IMR-90 (cell line): ENCODE data around the gene CAMTA1. TPM values are rescaled to one million over a fixed set of nuclear protein-coding genes. Genes with fewer than 3 reads are reported as not detected.

Experiments
- ATAC-seq: fragments of 200-7000 bp; cut with Tn5 transposase; 2 replicates; pipeline ENCODE4 v1.9.1; 2020; ENCODE audit warnings: low read depth, mild to moderate bottlenecking, moderate library complexity
- BruUV-seq: library from RNA; stranded (reverse); fragments of 400-500 nt; replicated peaks from 2 replicates; lab custom pipeline; 2021; lab: Mats Ljungman, UMichigan
- CTCF ChIA-PET: fragments of 300-600 bp; formaldehyde crosslinking; extraction: SDS; loops from one replicate; lab custom pipeline; 2021; ENCODE audit warnings: antibody characterized with exemption; lab: Yijun Ruan, JAX
- POLR2A ChIA-PET: fragments of 300-600 bp; sonication (Branson Sonifier 250); formaldehyde crosslinking; loops from one replicate; lab custom pipeline; 2022; ENCODE audit warnings: antibody characterized with exemption; ENCODE audit not compliant: unreplicated experiment; lab: Charles Lee
- DNase-seq: peaks from one replicate; pipeline ENCODE4 v3.0.0; 2013
- H2AFZ ChIP-seq: replicated peaks from 2 replicates; pipeline ENCODE3; 2013; ENCODE audit warnings: low read length, mild to moderate bottlenecking; ENCODE audit not compliant: poor library complexity
- H2AK5ac ChIP-seq: 2 replicates; pipeline ENCODE4 v1.6.1; 2013; ENCODE audit warnings: low read depth, low read length, inconsistent platforms
- H2AK9ac ChIP-seq: replicated peaks from 2 replicates; pipeline ENCODE3; 2013; ENCODE audit warnings: mild to moderate bottlenecking, low read depth, low read length, moderate library complexity; ENCODE audit not compliant: poor library complexity
- H2BK120ac ChIP-seq: 2 replicates; pipeline ENCODE4 v1.6.1; 2013; ENCODE audit warnings: low read depth, low read length, inconsistent platforms
- H2BK15ac ChIP-seq: 3 replicates; pipeline ENCODE4 v1.6.1; 2013; ENCODE audit warnings: low read depth, low read length, inconsistent platforms
- H2BK20ac ChIP-seq: 2 replicates; pipeline ENCODE4 v1.6.1; 2013; ENCODE audit warnings: low read depth, mild to moderate bottlenecking, inconsistent platforms, low read length, moderate library complexity
- H2BK5ac ChIP-seq: 2 replicates; pipeline ENCODE4 v1.6.1; 2013; ENCODE audit warnings: mild to moderate bottlenecking, low read depth, low read length, inconsistent platforms; ENCODE audit not compliant: poor library complexity, severe bottlenecking
- H3K14ac ChIP-seq: replicated peaks from 2 replicates; pipeline ENCODE4 v1.6.1; 2013; ENCODE audit warnings: low read depth, low read length, inconsistent platforms
- H3K18ac ChIP-seq: 2 replicates; pipeline ENCODE4 v1.6.1; 2013; ENCODE audit warnings: low read depth, low read length, control low read depth
- H3K23ac ChIP-seq: 2 replicates; pipeline ENCODE4 v1.6.1; 2013; ENCODE audit warnings: low read depth, low read length, inconsistent platforms
- H3K27ac ChIP-seq: 2 replicates; pipeline ENCODE4 v1.5.1; 2013; ENCODE audit warnings: mild to moderate bottlenecking, control low read depth, low read length; ENCODE audit not compliant: insufficient read depth
- H3K27me3 ChIP-seq: 2 replicates; pipeline ENCODE4 v1.6.1; 2013; ENCODE audit warnings: low read length; ENCODE audit not compliant: control insufficient read depth, insufficient read depth
- H3K36me3 ChIP-seq: 2 replicates; pipeline ENCODE4 v1.6.1; 2013; ENCODE audit warnings: low read length, mixed read lengths; ENCODE audit not compliant: control insufficient read depth, insufficient read depth
- H3K4ac ChIP-seq: 2 replicates; pipeline ENCODE4 v1.6.1; 2013; ENCODE audit warnings: low read depth, low read length, inconsistent platforms
- H3K4me1 ChIP-seq: 2 replicates; pipeline ENCODE4 v1.6.1; 2013; ENCODE audit warnings: low read length, mixed read lengths; ENCODE audit not compliant: control insufficient read depth, insufficient read depth
- H3K4me2 ChIP-seq: 2 replicates; pipeline ENCODE4 v1.6.1; 2013; ENCODE audit warnings: low read depth, mild to moderate bottlenecking, control low read depth, low read length, moderate library complexity
- H3K4me3 ChIP-seq: 2 replicates; pipeline ENCODE4 v1.5.1; 2013; ENCODE audit warnings: low read depth, mild to moderate bottlenecking, control low read depth, low read length, moderate library complexity; ENCODE audit not compliant: insufficient read depth
- H3K56ac ChIP-seq: 2 replicates; pipeline ENCODE4 v1.6.1; 2013; ENCODE audit warnings: low read length, inconsistent platforms; ENCODE audit not compliant: insufficient read depth; ENCODE audit errors: extremely low read depth
- H3K79me1 ChIP-seq, 2 experiments: 2 replicates each; pipeline ENCODE4 v1.6.1; 2013; ENCODE audit warnings: low read length in 2 of 2, inconsistent platforms in 1 of 2, low read depth in 1 of 2
- H3K9ac ChIP-seq: 2 replicates; pipeline ENCODE4 v1.6.1; 2013; ENCODE audit warnings: low read depth, low read length, control low read depth
- H3K9me1 ChIP-seq: 2 replicates; pipeline ENCODE4 v1.6.1; 2013; ENCODE audit warnings: low read length, inconsistent platforms; ENCODE audit not compliant: insufficient read depth
- H3K9me3 ChIP-seq: 2 replicates; pipeline ENCODE4 v1.6.1; 2013; ENCODE audit warnings: low read length; ENCODE audit not compliant: control insufficient read depth, insufficient read depth
- H4K20me1 ChIP-seq: 2 replicates; pipeline ENCODE4 v1.6.1; 2013; ENCODE audit warnings: low read length, inconsistent platforms; ENCODE audit not compliant: insufficient read depth
- H4K5ac ChIP-seq: 2 replicates; pipeline ENCODE4 v1.6.1; 2013; ENCODE audit warnings: mild to moderate bottlenecking, low read depth, low read length, control low read depth
- H4K8ac ChIP-seq, 2 experiments: 2 replicates each; pipeline ENCODE4 v1.6.1; 2013; ENCODE audit warnings: low read depth in 2 of 2, low read length in 2 of 2, control low read depth in 1 of 2, inconsistent platforms in 1 of 2
- H4K91ac ChIP-seq: 2 replicates; pipeline ENCODE4 v1.6.1; 2013; ENCODE audit warnings: low read depth, low read length, inconsistent platforms; ENCODE audit not compliant: insufficient read depth
- BHLHE40 ChIP-seq: fragments of 150-350 bp; IDR thresholded peaks from 2 replicates; pipeline ENCODE4 v1.6.1; 2016; ENCODE audit warnings: mild to moderate bottlenecking, low read depth, low read length
- MAZ ChIP-seq: IDR thresholded peaks from 2 replicates; pipeline ENCODE4 v1.6.1; 2012; ENCODE audit warnings: low read depth, mild to moderate bottlenecking, low read length, improper control_type of control experiment, moderate library complexity, borderline replicate concordance
- NFE2L2 ChIP-seq: fragments of 150-350 bp; IDR thresholded peaks from 2 replicates; pipeline ENCODE4 v1.6.1; 2016; ENCODE audit warnings: low read depth, mild to moderate bottlenecking, low read length
- RAD21 ChIP-seq: IDR thresholded peaks from 2 replicates; pipeline ENCODE4 v1.6.1; 2012; ENCODE audit warnings: low read length, improper control_type of control experiment
- WGBS, 2 experiments: methylation state at CpG; one replicate each; pipeline versions ENCODE4 v1.1.5 to v1.1.7; 2013; ENCODE audit warnings: missing lambda C conversion rate in 2 of 2; ENCODE audit not compliant: insufficient read length in 1 of 2; ENCODE audit errors: extremely low coverage in 2 of 2; 5-methylcytosine and 5-hydroxymethylcytosine counted together
- dilution Hi-C: fragments of 300-500 bp; cut with HindIII; formaldehyde crosslinking; loops from one replicate; pipeline ENCODE4 v1.14.3; 2018; ENCODE audit warnings: low sequenced_read_pairs; ENCODE audit not compliant: unreplicated experiment
- in situ Hi-C: fragments of 300-500 bp; cut with MboI; formaldehyde crosslinking; loops from 3 replicates; pipeline ENCODE4 v1.14.3; 2019; ENCODE audit warnings: low sequenced_read_pairs, inconsistent platforms, mixed read lengths
- intact Hi-C: fragments of 100-400 bp; cut with micrococcal nuclease; formaldehyde crosslinking; loops from 2 replicates; pipeline ENCODE4 v1.10.0; 2022
- polyA plus RNA-seq, 3 experiments: library from polyadenylated mRNA; depleted of rRNA; stranded (reverse); fragments of >200 nt; gene quantifications; 2 replicates each; pipeline ENCODE4 v1.2.3, GENCODE V29; 2012; ENCODE audit warnings: low replicate concordance in 1 of 3
- total RNA-seq: library from RNA; depleted of rRNA; stranded (reverse); fragments of >200 nt; gene quantifications from 2 replicates; pipeline ENCODE4 v1.2.3, GENCODE V29; 2012
- TF ChIP-seq, protein P1 (sequence below): fragments of 150-350 bp; IDR thresholded peaks from 2 replicates; pipeline ENCODE4 v1.6.1; 2016; ENCODE audit warnings: low read depth, mild to moderate bottlenecking, low read length, moderate library complexity, borderline replicate concordance

The CAMTA1 gene
- total and polyA plus RNA-seq, 2 of the 4 experiments (the other 2 are of a cell fraction): 35.5 to 74.3 TPM

- Histone ChIP-seq H2AFZ (no peak overlapping the region), H4K20me1 (no peaks in the 10 kb centered on the region), H3K27ac (no peak overlapping the region), H4K8ac (no peak overlapping the region), H3K9me1 (no peaks in the 10 kb centered on the region), H3K18ac (no peak overlapping the region), H3K14ac (no peak overlapping the region), H3K4me1 (peaks cover 8% of the 10 kb centered on the region; the same call in 1 of the 2 replicates), H4K5ac (no peak overlapping the region), H2BK120ac (no peak overlapping the region), H3K23ac (no peak overlapping the region), H3K79me1 (no peaks in the 10 kb centered on the region), H3K9me3 (no peaks in the 10 kb centered on the region), H2BK5ac (no peak overlapping the region), H3K27me3 (peaks cover 17% of the 10 kb centered on the region; the same call in 1 of the 2 replicates), H3K4ac (no peak overlapping the region), H2AK9ac (no peak overlapping the region), H3K9ac (no peak overlapping the region), H3K4me3 (no peak overlapping the region), H3K4me2 (no peak overlapping the region), H3K36me3 (no peaks in the 10 kb centered on the region), H4K91ac (no peak overlapping the region), H2BK15ac (no peak overlapping the region), H3K56ac (no peak overlapping the region), H2AK5ac (no peak overlapping the region; the same call in 1 of the 2 replicates), H2BK20ac (no peak overlapping the region)
- ChIA-PET CTCF (no interaction called here), POLR2A (no interaction called here)
- intact Hi-C loops: loop anchor here (2.0 to 10.0 kb wide), 4 partner anchors 191 to 1009 kb away; partner anchors contain the start of gene DNAJC11
- 96% methylated on average over 3 of the region's 3 CpGs; no CpG with 5 or more reads in 1 of the 2 experiments for WGBS, 2 experiments
- no peak for ATAC-seq
- dilution Hi-C loops: no loop called here
- in situ Hi-C loops: loop anchor here (5.0 to 10.0 kb wide), 3 partner anchors 604 to 924 kb away; no protein-coding TSS in a partner anchor
- TF ChIP-seq MAZ (no peak), RAD21 (no peak), NFE2L2 (no peak), BHLHE40 (no peak)
- TF ChIP-seq, protein P1, sequence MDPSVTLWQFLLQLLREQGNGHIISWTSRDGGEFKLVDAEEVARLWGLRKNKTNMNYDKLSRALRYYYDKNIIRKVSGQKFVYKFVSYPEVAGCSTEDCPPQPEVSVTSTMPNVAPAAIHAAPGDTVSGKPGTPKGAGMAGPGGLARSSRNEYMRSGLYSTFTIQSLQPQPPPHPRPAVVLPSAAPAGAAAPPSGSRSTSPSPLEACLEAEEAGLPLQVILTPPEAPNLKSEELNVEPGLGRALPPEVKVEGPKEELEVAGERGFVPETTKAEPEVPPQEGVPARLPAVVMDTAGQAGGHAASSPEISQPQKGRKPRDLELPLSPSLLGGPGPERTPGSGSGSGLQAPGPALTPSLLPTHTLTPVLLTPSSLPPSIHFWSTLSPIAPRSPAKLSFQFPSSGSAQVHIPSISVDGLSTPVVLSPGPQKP: no peak
- no TSS peak for BruUV-seq
- DNase-seq: no peak
Measured at GRCh38 chr1:7646164-7646563, 860.9 kb downstream of the CAMTA1 start.
